Activated naive CD4-positive, alpha-beta T cell treated with anti-CD3 and anti-CD28 coated beads, Interleukin-2, amount 50 U/mL, for 24 hours (primary cell): Measurements from ENCODE around the gene HOXA3.

ENCODE experiments used
- H3K27ac Mint-ChIP-seq: one replicate; pipeline ENCODE4 v1.8.0; 2021; ENCODE audit warnings: mild to moderate bottlenecking, mixed read lengths
- H3K27me3 Mint-ChIP-seq: one replicate; pipeline ENCODE4 v1.8.0; 2021; ENCODE audit warnings: mixed read lengths
- H3K36me3 Mint-ChIP-seq: one replicate; pipeline ENCODE4 v1.8.0; 2021; ENCODE audit warnings: mixed read lengths
- H3K4me1 Mint-ChIP-seq: one replicate; pipeline ENCODE4 v1.8.0; 2021; ENCODE audit warnings: mixed read lengths
- H3K4me3 Mint-ChIP-seq: one replicate; pipeline ENCODE4 v1.8.0; 2021; ENCODE audit warnings: mild to moderate bottlenecking, mixed read lengths
- H3K9me3 Mint-ChIP-seq: one replicate; pipeline ENCODE4 v1.8.0; 2021; ENCODE audit warnings: mixed read lengths

HOXA3 gene

GRCh38 chr7:27083646-27084045 is 68.7 kb downstream of the HOXA3 start:
- Mint-ChIP-seq H3K27me3 (peaks cover 16% of the 10 kb centered on the region), H3K4me3 (no peak overlapping the region), H3K27ac (no peak overlapping the region), H3K4me1 (peaks cover 3% of the 10 kb centered on the region), H3K9me3 (no peaks in the 10 kb centered on the region), H3K36me3 (peaks cover 2% of the 10 kb centered on the region)

GRCh38 chr7:27082171-27082570 is 70.2 kb downstream of the HOXA3 start:
- H3K36me3 Mint-ChIP-seq, result no peaks in the 10 kb centered on the region

GRCh38 chr7:27080844-27081436 is 71.4 kb downstream of the HOXA3 start:
- H3K9me3 Mint-ChIP-seq, result no peaks in the 10 kb centered on the region
- no peak overlapping the region for H3K27ac Mint-ChIP-seq
- peaks cover 3% of the 10 kb centered on the region for H3K27me3 Mint-ChIP-seq
- no peaks in the 10 kb centered on the region for H3K4me1 Mint-ChIP-seq
- no peaks in the 10 kb centered on the region for H3K36me3 Mint-ChIP-seq
- no peak overlapping the region for H3K4me3 Mint-ChIP-seq

More at GRCh38 chr7:27082171-27082570, 70.2 kb downstream of the HOXA3 start:
- Mint-ChIP-seq H3K27me3 (peaks cover 7% of the 10 kb centered on the region), H3K4me1 (no peaks in the 10 kb centered on the region), H3K4me3 (no peak overlapping the region), H3K9me3 (no peaks in the 10 kb centered on the region), H3K27ac (no peak overlapping the region)

DNA sequence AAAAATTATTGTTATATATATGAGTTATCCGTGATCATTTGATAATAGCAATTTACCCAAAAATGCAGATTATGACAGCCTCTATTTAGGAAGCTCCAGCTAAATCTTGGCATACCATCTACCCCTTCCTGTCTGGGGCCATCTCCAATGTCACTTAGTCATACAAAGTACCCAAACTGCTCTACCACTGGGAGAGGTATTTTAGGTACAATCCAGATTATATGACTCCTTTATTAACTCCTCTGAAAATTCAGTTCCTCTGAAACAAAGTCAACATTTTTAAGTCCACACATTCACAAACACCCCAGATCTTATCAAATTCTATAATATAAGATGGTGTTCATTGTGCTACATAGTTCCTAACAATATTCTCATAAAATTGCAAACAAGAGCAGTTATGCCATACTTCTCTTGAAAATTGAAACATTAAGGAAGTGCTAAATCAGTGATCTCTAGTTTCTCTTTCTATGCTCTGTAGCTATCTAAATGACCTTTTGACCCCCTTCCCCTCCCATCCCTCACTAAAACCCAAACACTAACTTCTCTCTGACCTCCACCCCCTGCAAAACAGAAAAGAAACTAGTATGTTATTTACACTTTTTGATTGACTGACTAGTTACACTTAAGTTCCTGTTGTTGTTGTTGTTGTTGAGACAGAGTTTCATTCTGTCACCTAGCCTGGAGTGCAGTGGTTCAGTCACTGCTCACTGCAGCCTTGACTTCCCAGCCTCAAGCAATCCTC is 73.0 kb downstream of the HOXA3 start:
- H3K36me3 Mint-ChIP-seq, result no peaks in the 10 kb centered on the region
- H3K4me1 Mint-ChIP-seq, result no peaks in the 10 kb centered on the region
- peaks cover 5% of the 10 kb centered on the region for H3K27me3 Mint-ChIP-seq
- no peak overlapping the region for H3K4me3 Mint-ChIP-seq
- H3K9me3 Mint-ChIP-seq, result no peaks in the 10 kb centered on the region
- H3K27ac Mint-ChIP-seq, result no peak overlapping the region

GRCh38 chr7:27078616-27079233 is 73.7 kb downstream of the HOXA3 start:
- H3K9me3 Mint-ChIP-seq, result no peaks in the 10 kb centered on the region
- no peaks in the 10 kb centered on the region for H3K36me3 Mint-ChIP-seq
- peaks cover 8% of the 10 kb centered on the region for H3K27me3 Mint-ChIP-seq
- H3K4me3 Mint-ChIP-seq, result no peak overlapping the region
- H3K27ac Mint-ChIP-seq, result no peak overlapping the region
- no peaks in the 10 kb centered on the region for H3K4me1 Mint-ChIP-seq

DNA sequence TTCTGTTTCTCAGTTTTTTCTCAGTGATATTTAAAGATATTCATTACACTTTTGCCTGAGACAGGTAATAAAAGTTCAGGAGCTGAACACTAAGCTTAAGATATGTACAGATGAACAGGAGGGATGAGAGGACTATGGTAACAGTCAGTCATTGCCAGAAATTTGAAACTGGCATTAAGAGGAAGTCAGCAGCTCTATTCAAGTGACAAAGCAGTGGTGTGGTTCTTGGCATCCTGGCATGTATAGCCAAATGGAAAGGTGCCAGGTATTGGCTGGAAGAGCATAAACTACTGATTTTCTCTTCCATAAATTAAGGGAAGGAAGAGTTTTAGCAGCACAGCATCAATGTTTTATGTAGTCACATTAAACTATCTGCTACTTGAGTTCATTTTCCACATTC is 79.3 kb downstream of the HOXA3 start:
- Mint-ChIP-seq H3K4me1 (no peaks in the 10 kb centered on the region), H3K27me3 (peaks cover 10% of the 10 kb centered on the region), H3K9me3 (no peaks in the 10 kb centered on the region), H3K4me3 (no peak overlapping the region), H3K36me3 (no peaks in the 10 kb centered on the region), H3K27ac (no peak overlapping the region)

DNA sequence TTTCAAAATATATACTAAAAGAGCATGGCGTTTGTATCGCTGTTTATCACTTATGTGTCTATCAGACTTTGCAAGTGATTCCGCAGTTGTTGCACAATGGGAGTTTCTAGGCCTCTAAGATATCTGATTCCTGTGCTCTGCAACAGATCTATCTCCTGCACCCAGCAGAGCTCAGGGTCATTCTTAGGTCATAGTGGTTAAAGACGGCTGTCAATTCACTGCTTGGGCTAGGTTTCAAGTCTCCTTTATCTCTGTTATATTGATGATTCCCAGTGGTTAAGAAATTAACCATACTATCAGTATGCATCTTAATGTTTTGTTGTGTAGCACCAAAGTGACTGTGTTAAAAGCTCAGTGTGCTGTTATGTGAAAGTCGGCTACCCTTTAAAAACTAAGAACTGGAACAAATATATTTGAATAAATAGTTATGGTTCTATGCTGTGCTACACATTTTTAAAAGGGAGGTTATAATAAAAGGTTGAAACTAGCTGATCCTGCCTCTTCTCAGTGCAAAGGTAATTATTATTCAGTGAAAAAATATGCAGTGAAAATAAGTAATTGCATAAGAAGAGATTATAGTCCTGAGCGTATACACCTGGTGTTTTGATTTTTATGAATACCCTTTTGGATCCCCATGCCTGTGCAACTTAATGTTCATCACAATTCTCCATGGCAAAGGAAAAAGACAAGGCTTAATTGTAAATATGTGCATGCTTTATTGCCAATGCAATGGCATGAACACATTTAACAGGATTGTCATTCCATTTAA is 80.6 kb downstream of the HOXA3 start:
- Mint-ChIP-seq H3K4me3 (no peak overlapping the region), H3K27ac (no peak overlapping the region), H3K4me1 (peaks cover 6% of the 10 kb centered on the region), H3K36me3 (no peaks in the 10 kb centered on the region), H3K27me3 (peaks cover 13% of the 10 kb centered on the region), H3K9me3 (no peaks in the 10 kb centered on the region)

DNA sequence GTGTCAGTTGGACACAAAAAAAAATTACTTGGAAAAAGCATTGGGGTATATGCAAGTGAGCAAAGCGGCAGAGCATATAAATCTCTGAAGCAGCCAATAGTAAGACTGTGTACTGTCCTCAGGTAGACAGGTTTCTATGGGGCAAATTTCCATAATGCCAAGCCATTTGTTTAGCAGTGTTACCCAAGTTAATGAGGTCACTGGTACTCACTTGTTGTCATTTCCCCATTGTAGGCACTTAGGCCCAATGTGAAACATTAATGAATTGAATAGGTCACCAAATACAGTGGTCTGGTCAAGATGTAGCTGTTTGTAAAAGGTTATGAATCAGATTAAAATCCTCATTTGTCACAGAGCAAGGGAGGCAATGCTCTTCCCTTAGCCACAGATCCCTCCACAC is 84.1 kb downstream of the HOXA3 start:
- no peak overlapping the region for H3K27ac Mint-ChIP-seq
- H3K4me1 Mint-ChIP-seq, result peaks cover 8% of the 10 kb centered on the region
- peaks cover 6% of the 10 kb centered on the region for H3K27me3 Mint-ChIP-seq
- no peak overlapping the region for H3K4me3 Mint-ChIP-seq
- no peaks in the 10 kb centered on the region for H3K9me3 Mint-ChIP-seq
- H3K36me3 Mint-ChIP-seq, result no peaks in the 10 kb centered on the region

GRCh38 chr7:27066148-27066547 is 86.2 kb downstream of the HOXA3 start:
- Mint-ChIP-seq H3K27me3 (peaks cover 4% of the 10 kb centered on the region), H3K4me3 (no peak overlapping the region), H3K4me1 (peaks cover 8% of the 10 kb centered on the region), H3K27ac (no peak overlapping the region), H3K9me3 (no peaks in the 10 kb centered on the region), H3K36me3 (no peaks in the 10 kb centered on the region)

DNA sequence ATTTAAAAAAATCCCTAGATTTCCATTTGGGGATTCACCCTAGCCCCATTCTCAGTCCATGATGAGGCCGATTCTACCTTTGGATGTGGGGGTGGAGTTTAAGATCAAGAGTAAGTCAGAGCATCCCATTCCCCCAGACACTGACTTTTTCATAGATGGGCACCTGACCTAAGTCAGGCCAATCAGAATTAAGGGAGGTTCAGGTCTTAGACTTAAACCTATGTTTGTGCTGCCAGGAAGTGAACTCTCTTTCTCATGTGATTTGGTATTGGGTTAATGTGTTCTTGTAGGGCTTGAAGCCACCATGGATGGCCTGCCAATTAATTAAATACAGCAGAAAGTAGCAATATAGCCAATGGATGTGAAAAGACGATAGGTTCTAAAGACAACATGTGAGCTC is 86.7 kb downstream of the HOXA3 start:
- peaks cover 4% of the 10 kb centered on the region for H3K27me3 Mint-ChIP-seq
- H3K4me3 Mint-ChIP-seq, result no peak overlapping the region
- no peak overlapping the region for H3K27ac Mint-ChIP-seq
- peaks cover 8% of the 10 kb centered on the region for H3K4me1 Mint-ChIP-seq
- no peaks in the 10 kb centered on the region for H3K36me3 Mint-ChIP-seq
- no peaks in the 10 kb centered on the region for H3K9me3 Mint-ChIP-seq

DNA sequence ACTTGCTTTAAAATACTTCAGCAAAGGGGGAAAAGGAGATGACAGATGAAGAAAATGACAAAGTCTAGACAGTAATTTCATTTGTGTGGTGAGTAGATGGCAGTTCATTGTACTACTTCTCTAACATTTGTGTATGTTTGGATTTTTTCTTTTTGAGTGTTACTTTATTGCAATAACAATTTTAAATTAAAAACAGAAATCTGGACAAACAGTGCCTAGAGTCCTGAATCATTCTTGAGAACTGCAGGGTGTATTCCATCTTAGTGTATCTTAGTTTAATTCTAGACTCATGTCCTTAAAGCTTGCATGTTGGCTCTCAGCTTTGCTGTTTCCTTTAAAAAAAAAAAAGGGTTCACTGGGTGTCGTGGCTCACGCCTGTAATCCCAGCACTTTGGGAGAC is 87.7 kb downstream of the HOXA3 start:
- Mint-ChIP-seq H3K27me3 (peaks cover 8% of the 10 kb centered on the region), H3K9me3 (no peaks in the 10 kb centered on the region), H3K27ac (no peak overlapping the region), H3K4me1 (peaks cover 8% of the 10 kb centered on the region), H3K36me3 (no peaks in the 10 kb centered on the region), H3K4me3 (no peak overlapping the region)

DNA sequence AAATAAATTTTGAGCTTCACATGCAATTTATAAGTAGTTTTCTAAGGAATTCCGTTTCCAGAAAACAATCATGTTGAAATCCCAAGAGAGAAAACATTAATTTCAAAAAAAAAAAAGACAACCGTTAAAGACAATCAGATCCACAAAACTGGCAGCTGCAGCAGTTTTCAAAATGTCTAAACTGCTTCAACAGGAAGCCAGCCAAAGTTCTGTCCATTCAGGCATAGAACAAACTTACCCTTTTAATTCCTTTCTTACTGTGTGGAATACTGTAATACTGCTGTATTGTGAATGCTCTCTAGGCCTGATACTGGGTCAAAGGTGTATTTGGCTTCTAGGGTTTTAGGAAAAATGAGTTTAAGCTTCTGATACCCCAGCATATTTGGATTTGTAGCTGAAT is 88.2 kb downstream of the HOXA3 start:
- H3K4me1 Mint-ChIP-seq, result peaks cover 8% of the 10 kb centered on the region
- no peak overlapping the region for H3K4me3 Mint-ChIP-seq
- H3K27me3 Mint-ChIP-seq, result peaks cover 12% of the 10 kb centered on the region
- no peaks in the 10 kb centered on the region for H3K9me3 Mint-ChIP-seq
- no peaks in the 10 kb centered on the region for H3K36me3 Mint-ChIP-seq
- H3K27ac Mint-ChIP-seq, result no peak overlapping the region

DNA sequence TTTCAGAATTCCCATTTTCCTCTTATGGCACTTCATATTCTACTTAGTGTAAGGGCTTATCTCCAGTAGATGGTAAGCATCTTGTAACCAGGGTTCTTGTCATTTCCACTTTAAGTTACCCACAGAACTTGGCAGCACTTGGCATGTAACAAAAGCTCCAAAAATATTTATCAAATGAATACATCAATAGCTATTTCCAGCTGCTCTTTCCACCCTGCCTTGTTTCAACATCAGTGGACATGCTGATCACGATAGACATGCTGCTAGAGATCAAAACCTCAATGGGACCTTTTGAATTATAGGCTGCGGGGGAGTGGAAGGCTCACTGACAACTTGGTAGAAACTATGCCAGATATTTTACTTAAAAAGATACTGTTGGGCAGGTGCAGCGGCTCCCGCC is 89.4 kb downstream of the HOXA3 start:
- Mint-ChIP-seq H3K4me3 (no peak overlapping the region), H3K27me3 (peaks cover 14% of the 10 kb centered on the region), H3K27ac (no peak overlapping the region), H3K9me3 (no peaks in the 10 kb centered on the region), H3K36me3 (no peaks in the 10 kb centered on the region), H3K4me1 (peaks cover 8% of the 10 kb centered on the region)
